GM23338 (cell line): ENCODE data around the gene NFIA.

ENCODE experiments used
- CREB1 ChIP-seq: fragments of 250-450 bp; sonication (Bioruptor Pico); IDR thresholded peaks from 2 replicates; pipeline ENCODE4 v1.5.0; 2020; ENCODE audit warnings: low read depth, mild to moderate bottlenecking, moderate library complexity
- ETS1 ChIP-seq: IDR thresholded peaks from 2 replicates; pipeline ENCODE4 v1.6.1; 2016; ENCODE audit warnings: antibody characterized with exemption
- EZH2 ChIP-seq: fragments of 200-600 bp; sonication (generic); IDR thresholded peaks from one replicate; pipeline ENCODE4 v1.8.0; 2017; ENCODE audit warnings: antibody characterized with exemption, mild to moderate bottlenecking, low read depth; ENCODE audit not compliant: unreplicated experiment
- EZH2phosphoT487 ChIP-seq: fragments of 200-600 bp; sonication (generic); IDR thresholded peaks from one replicate; pipeline ENCODE4 v1.8.1; 2018; ENCODE audit warnings: antibody characterized with exemption; ENCODE audit not compliant: unreplicated experiment
- JUNB ChIP-seq: IDR thresholded peaks from one replicate; pipeline ENCODE4 v1.6.1; 2016; ENCODE audit warnings: antibody characterized with exemption; ENCODE audit not compliant: unreplicated experiment
- POLR2AphosphoS5 ChIP-seq: IDR thresholded peaks from 2 replicates; pipeline ENCODE4 v1.6.1; 2016; ENCODE audit warnings: antibody characterized with exemption, low read depth
- ZNF114 ChIP-seq: fragments of 250-450 bp; sonication (Bioruptor Pico); IDR thresholded peaks from 2 replicates; pipeline ENCODE4 v1.5.0; 2020; ENCODE audit warnings: mild to moderate bottlenecking, moderate library complexity
- TF ChIP-seq, protein P1 (sequence below), 2 experiments: fragments of 200-600 bp in 1 of 2; sonication (generic) in 1 of 2; conservative IDR thresholded peaks; 2 replicates each; pipeline versions ENCODE4 v1.5.1 to v1.6.1; 2016 to 2017; ENCODE audit warnings: antibody characterized with exemption in 2 of 2, low read depth in 2 of 2, mild to moderate bottlenecking in 2 of 2, moderate library complexity in 1 of 2
- TF ChIP-seq, protein P2 (sequence below): IDR thresholded peaks from one replicate; pipeline ENCODE4 v1.6.1; 2018; ENCODE audit warnings: antibody characterized with exemption; ENCODE audit not compliant: unreplicated experiment

DNA sequence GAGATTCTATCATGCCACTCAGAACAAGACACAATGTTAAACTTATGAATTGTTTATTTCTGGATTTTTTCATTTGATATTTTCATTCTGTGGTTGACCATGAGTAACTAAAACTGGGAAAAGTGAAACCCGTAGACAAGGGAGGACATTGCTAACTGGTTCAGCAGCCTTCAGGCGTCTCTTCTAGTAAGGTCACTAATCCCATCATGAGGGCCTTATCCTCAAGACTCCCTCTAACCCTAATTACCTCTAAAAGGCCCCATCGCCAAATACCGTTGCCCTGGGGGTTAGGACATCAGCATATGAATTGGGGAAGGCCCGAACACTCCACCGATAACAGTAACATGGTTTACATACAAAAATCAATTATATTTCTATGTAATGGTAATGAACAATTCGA, 394.9 kb downstream of the NFIA start:
- TF ChIP-seq POLR2AphosphoS5 (peak; percentile 74), CREB1 (CRISPR knock-in tag) (no peak), EZH2 (no peak), ETS1 (no peak), ZNF114 (CRISPR knock-in tag) (no peak), JUNB (no peak), EZH2phosphoT487 (no peak)
- TF ChIP-seq, protein P1, sequence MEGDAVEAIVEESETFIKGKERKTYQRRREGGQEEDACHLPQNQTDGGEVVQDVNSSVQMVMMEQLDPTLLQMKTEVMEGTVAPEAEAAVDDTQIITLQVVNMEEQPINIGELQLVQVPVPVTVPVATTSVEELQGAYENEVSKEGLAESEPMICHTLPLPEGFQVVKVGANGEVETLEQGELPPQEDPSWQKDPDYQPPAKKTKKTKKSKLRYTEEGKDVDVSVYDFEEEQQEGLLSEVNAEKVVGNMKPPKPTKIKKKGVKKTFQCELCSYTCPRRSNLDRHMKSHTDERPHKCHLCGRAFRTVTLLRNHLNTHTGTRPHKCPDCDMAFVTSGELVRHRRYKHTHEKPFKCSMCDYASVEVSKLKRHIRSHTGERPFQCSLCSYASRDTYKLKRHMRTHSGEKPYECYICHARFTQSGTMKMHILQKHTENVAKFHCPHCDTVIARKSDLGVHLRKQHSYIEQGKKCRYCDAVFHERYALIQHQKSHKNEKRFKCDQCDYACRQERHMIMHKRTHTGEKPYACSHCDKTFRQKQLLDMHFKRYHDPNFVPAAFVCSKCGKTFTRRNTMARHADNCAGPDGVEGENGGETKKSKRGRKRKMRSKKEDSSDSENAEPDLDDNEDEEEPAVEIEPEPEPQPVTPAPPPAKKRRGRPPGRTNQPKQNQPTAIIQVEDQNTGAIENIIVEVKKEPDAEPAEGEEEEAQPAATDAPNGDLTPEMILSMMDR (conservative IDR thresholded peaks at IDR 0.05; ENCODE audit: low read depth in 2 of 2): no peak
- TF ChIP-seq, protein P2, sequence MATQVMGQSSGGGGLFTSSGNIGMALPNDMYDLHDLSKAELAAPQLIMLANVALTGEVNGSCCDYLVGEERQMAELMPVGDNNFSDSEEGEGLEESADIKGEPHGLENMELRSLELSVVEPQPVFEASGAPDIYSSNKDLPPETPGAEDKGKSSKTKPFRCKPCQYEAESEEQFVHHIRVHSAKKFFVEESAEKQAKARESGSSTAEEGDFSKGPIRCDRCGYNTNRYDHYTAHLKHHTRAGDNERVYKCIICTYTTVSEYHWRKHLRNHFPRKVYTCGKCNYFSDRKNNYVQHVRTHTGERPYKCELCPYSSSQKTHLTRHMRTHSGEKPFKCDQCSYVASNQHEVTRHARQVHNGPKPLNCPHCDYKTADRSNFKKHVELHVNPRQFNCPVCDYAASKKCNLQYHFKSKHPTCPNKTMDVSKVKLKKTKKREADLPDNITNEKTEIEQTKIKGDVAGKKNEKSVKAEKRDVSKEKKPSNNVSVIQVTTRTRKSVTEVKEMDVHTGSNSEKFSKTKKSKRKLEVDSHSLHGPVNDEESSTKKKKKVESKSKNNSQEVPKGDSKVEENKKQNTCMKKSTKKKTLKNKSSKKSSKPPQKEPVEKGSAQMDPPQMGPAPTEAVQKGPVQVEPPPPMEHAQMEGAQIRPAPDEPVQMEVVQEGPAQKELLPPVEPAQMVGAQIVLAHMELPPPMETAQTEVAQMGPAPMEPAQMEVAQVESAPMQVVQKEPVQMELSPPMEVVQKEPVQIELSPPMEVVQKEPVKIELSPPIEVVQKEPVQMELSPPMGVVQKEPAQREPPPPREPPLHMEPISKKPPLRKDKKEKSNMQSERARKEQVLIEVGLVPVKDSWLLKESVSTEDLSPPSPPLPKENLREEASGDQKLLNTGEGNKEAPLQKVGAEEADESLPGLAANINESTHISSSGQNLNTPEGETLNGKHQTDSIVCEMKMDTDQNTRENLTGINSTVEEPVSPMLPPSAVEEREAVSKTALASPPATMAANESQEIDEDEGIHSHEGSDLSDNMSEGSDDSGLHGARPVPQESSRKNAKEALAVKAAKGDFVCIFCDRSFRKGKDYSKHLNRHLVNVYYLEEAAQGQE: no peak
